Upper lobe of left lung (tissue), 4 donors: ENCODE measurements around the gene TACC2.

Experiments used
- CTCF ChIP-seq, 6 experiments: fragments of 450-650 bp in 4 of 6; fragments of 200-600 bp in 2 of 6; sonication (generic) in 2 of 6; IDR thresholded peaks; one replicate each; pipeline ENCODE4 v1.5.1; 2016 to 2019; ENCODE audit warnings: antibody characterized with exemption in 6 of 6
- POLR2A ChIP-seq, 4 donors: fragments of 450-650 bp; IDR thresholded peaks; one replicate each; pipeline ENCODE4 v1.5.1; 2016 to 2017; ENCODE audit warnings: antibody characterized with exemption in 4 of 4, mild to moderate bottlenecking in 2 of 4
- POLR2AphosphoS5 ChIP-seq, 2 donors: sonication (generic); formaldehyde crosslinking; IDR thresholded peaks; one replicate each; pipeline ENCODE4 v1.5.1; 2017; ENCODE audit warnings: antibody characterized with exemption in 2 of 2

DNA sequence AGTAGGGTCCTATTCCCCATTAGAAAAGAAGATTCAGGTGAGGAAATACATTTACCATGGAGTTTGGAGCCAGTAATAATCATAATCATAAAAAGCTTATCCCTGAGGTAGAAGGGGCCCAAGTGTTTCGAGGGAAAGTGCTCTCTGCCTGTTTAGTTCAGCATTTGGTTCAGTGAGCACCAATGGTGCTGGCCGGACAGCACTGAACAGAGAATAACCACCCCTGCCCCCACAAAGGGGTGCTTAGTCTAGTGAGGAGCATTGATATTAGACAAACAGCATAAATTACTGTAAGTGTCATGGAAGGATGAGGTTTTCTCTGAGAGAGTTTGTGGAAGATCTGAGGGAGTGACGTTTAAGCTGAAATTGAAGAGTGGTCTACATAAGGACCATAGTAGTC, 39.5 kb upstream of the TACC2 start:
- TF ChIP-seq POLR2AphosphoS5 (IDR thresholded peaks at IDR 0.05): no peak
- no peak for TF ChIP-seq CTCF (IDR thresholded peaks at IDR 0.05)
- TF ChIP-seq POLR2A (IDR thresholded peaks at IDR 0.05): no peak
